HEK293 (cell line): ENCODE results near the gene RASGRP1.

Experiments
- CTCF ChIP-seq: fragments of 450-650 bp; formaldehyde crosslinking; IDR thresholded peaks from 2 replicates; pipeline ENCODE4 v1.5.1; 2016; ENCODE audit warnings: missing biosample characterization, missing genetic modification characterization
- GFI1B ChIP-seq: fragments of 450-650 bp; formaldehyde crosslinking; IDR thresholded peaks from 2 replicates; pipeline ENCODE4 v1.5.1; 2016; ENCODE audit warnings: missing biosample characterization, missing genetic modification characterization
- HOXA7 ChIP-seq: sonication (generic); formaldehyde crosslinking; IDR thresholded peaks from 2 replicates; pipeline ENCODE4 v1.8.1; 2022; ENCODE audit warnings: missing genetic modification reagents, borderline replicate concordance
- SP7 ChIP-seq: fragments of 450-650 bp; formaldehyde crosslinking; IDR thresholded peaks from 2 replicates; pipeline ENCODE4 v1.5.1; 2016; ENCODE audit warnings: missing biosample characterization, missing genetic modification characterization
- TRIM28 ChIP-seq: IDR thresholded peaks from 2 replicates; pipeline ENCODE4 v1.6.1; 2011; ENCODE audit warnings: low read length, control low read depth, borderline replicate concordance
- YY1 ChIP-seq: fragments of 450-650 bp; formaldehyde crosslinking; IDR thresholded peaks from 2 replicates; pipeline ENCODE4 v1.5.1; 2018; ENCODE audit warnings: missing biosample characterization, missing genetic modification characterization
- ZBTB1 ChIP-seq: fragments of 450-650 bp; formaldehyde crosslinking; IDR thresholded peaks from 2 replicates; pipeline ENCODE4 v1.5.1; 2016; ENCODE audit warnings: missing biosample characterization, missing genetic modification characterization
- ZNF133 ChIP-seq: fragments of 450-650 bp; formaldehyde crosslinking; IDR thresholded peaks from 2 replicates; pipeline ENCODE4 v1.5.1; 2016; ENCODE audit warnings: missing biosample characterization, missing genetic modification characterization
- ZNF239 ChIP-seq: fragments of 450-650 bp; formaldehyde crosslinking; IDR thresholded peaks from 2 replicates; pipeline ENCODE4 v1.5.1; 2016; ENCODE audit warnings: missing biosample characterization, missing genetic modification characterization
- ZNF266 ChIP-seq: fragments of 450-650 bp; formaldehyde crosslinking; IDR thresholded peaks from 2 replicates; pipeline ENCODE4 v1.5.1; 2016; ENCODE audit warnings: missing biosample characterization, missing genetic modification characterization, low read depth
- ZNF274 ChIP-seq, 2 experiments: fragments of 200-500 bp in 1 of 2; fragments of 450-650 bp in 1 of 2; sonication (Bioruptor generic) in 1 of 2; formaldehyde crosslinking in 1 of 2; IDR thresholded peaks; 2 replicates each; pipeline versions ENCODE4 v1.5.1 to v1.6.1; 2014 to 2016; ENCODE audit warnings: borderline replicate concordance in 1 of 2, inconsistent platforms in 1 of 2, low read length in 1 of 2, missing biosample characterization in 1 of 2, missing genetic modification characterization in 1 of 2
- ZNF510 ChIP-seq: fragments of 450-650 bp; formaldehyde crosslinking; IDR thresholded peaks from 2 replicates; pipeline ENCODE4 v1.5.1; 2018; ENCODE audit warnings: mild to moderate bottlenecking, missing genetic modification characterization, missing biosample characterization; ENCODE audit not compliant: insufficient replicate concordance
- ZNF600 ChIP-seq: fragments of 450-650 bp; formaldehyde crosslinking; IDR thresholded peaks from 2 replicates; pipeline ENCODE4 v1.5.1; 2016; ENCODE audit warnings: missing biosample characterization, missing genetic modification characterization
- ZNF843 ChIP-seq: fragments of 450-650 bp; formaldehyde crosslinking; IDR thresholded peaks from 2 replicates; pipeline ENCODE4 v1.5.1; 2016; ENCODE audit warnings: missing biosample characterization, missing genetic modification characterization

- TF ChIP-seq GFI1B (no peak), ZNF510 (tag by site-specific recombination) (no peak), ZNF133 (tag by site-specific recombination) (no peak), ZNF266 (no peak), CTCF (tag by site-specific recombination) (no peak), TRIM28 (no peak), ZNF843 (tag by site-specific recombination) (no peak), ZNF600 (tag by site-specific recombination) (no peak), ZNF239 (tag by site-specific recombination) (no peak), ZNF274 (IDR thresholded peaks at IDR 0.05; ENCODE audit: low read length) (no peak), ZNF274 (tag by site-specific recombination; IDR thresholded peaks at IDR 0.05; ENCODE audit: borderline replicate concordance) (no peak), HOXA7 (CRISPR knock-in tag) (no peak), ZBTB1 (tag by site-specific recombination) (no peak), SP7 (tag by site-specific recombination) (no peak), YY1 (tag by site-specific recombination) (no peak)
Observed at GRCh38 chr15:38528294-38528693, 36.3 kb downstream of the RASGRP1 start.
